NCI-H1930 (cell line): ENCODE data around the gene ADIRF.
"Not testable (repeated sequence)": the region's sequence is repeated elsewhere in the genome, so short reads cannot be mapped to it uniquely, and the experiment has no call there.

ENCODE experiments used
- DNase-seq, 2 experiments: peaks; one replicate each; lab custom pipeline; 2025; lab: John Stamatoyannopoulos, UW

Gene ADIRF

GRCh38 chr10:86968271-86968993 is at the start of gene ADIRF:
Gene ADIRF, plus strand, starts transcription at chr10:86968482. Its CDS starts 63 bp downstream, at chr10:86968545.
- DNase-seq: no peak

- DNase-seq: no peak
Measured at GRCh38 chr10:86922553-86922961, 45.7 kb upstream of the ADIRF start.

- DNase-seq: no peak
Measured at GRCh38 chr10:86929468-86930380, 38.6 kb upstream of the ADIRF start.

- DNase-seq: no peak
Measured at GRCh38 chr10:86931872-86932271, 36.4 kb upstream of the ADIRF start.

- no peak for DNase-seq
Measured at GRCh38 chr10:86932674-86933073, 35.6 kb upstream of the ADIRF start.

GRCh38 chr10:86934162-86934711 is 34.0 kb upstream of the ADIRF start:
- not testable (repeated sequence) for DNase-seq

- DNase-seq: no peak
Measured at GRCh38 chr10:86936661-86937501, 31.4 kb upstream of the ADIRF start.

- no peak for DNase-seq
Measured at GRCh38 chr10:86937502-86938154, 30.7 kb upstream of the ADIRF start.

- DNase-seq: no peak
Measured at GRCh38 chr10:86938260-86938659, 30.0 kb upstream of the ADIRF start.

GRCh38 chr10:86940076-86940475 is 28.2 kb upstream of the ADIRF start:
- not testable (repeated sequence) for DNase-seq

- no peak for DNase-seq
Measured at GRCh38 chr10:86940677-86941076, 27.6 kb upstream of the ADIRF start.

GRCh38 chr10:86941426-86941825 is 26.9 kb upstream of the ADIRF start:
- DNase-seq: no peak

GRCh38 chr10:86941991-86942421 is 26.3 kb upstream of the ADIRF start:
- DNase-seq: no peak

GRCh38 chr10:86942441-86943315 is 25.6 kb upstream of the ADIRF start:
- no peak for DNase-seq

- no peak for DNase-seq
Measured at GRCh38 chr10:86943316-86944030, 24.8 kb upstream of the ADIRF start.

GRCh38 chr10:86944031-86944419 is 24.3 kb upstream of the ADIRF start:
- no peak for DNase-seq

GRCh38 chr10:86944471-86944870 is 23.8 kb upstream of the ADIRF start:
- no peak for DNase-seq

- no peak for DNase-seq
Measured at GRCh38 chr10:86944907-86945306, 23.4 kb upstream of the ADIRF start.

- no peak for DNase-seq
Measured at GRCh38 chr10:86945361-86946212, 22.7 kb upstream of the ADIRF start.
